Measurements from ENCODE around the gene FBXO36.

DNA sequence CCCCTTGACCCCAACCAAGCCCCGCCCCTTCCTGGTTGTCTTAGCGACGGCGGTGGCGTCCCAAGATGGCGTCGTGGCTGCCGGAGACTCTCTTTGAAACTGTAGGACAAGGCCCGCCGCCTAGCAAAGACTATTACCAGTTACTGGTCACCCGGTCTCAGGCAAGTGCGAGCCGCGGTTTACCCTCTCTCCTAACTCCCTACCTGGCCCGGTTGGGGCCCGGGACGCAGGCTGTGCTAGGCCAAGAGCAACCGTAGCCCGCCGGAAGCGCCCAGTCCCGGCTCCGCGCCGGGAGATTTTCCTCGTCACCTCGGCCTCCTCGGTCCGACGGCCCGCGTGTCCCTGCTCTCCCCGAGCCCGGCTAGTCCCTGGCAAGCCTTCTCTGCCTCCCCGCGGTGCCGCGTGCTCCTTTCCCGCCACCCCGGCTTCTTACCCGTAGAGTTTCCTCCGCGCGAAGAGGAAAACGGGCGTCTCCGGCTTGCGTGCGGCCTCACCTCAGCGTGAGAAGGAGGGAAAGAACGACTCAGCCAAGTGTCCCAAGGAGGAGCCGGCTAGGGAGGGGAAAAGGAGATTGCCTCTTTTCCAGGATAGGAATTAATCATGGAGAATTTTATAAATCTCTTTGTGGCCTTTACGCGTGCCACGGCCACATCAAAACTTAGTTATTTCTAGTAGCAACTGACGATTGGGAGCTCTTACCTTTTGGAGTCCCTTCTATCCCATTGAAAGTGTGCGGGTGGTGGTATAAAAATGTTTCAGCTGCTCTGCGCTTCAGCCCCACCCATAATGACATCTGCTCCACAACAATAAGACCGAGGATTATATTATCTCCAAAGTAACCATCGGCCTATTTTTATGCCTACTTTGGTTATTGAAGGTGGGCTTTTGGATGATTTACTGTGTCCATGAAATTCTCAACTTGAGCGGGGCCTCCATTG, at the start of gene FBXO36:
- no peak for TF ChIP-seq POLR2A (IDR thresholded peaks at IDR 0.05)
- no peak for TF ChIP-seq CTCF (IDR thresholded peaks at IDR 0.05)

Data from upper lobe of left lung (tissue), 4 donors.